NCI-H146 (cell line): ENCODE data around the gene AIF1.

ENCODE experiments used
- DNase-seq: peaks from one replicate; lab custom pipeline; 2025; lab: John Stamatoyannopoulos, UW

The AIF1 gene

GRCh38 chr6:31663961-31664789 lies 49.1 kb downstream of the AIF1 start:
- no peak for DNase-seq

DNA sequence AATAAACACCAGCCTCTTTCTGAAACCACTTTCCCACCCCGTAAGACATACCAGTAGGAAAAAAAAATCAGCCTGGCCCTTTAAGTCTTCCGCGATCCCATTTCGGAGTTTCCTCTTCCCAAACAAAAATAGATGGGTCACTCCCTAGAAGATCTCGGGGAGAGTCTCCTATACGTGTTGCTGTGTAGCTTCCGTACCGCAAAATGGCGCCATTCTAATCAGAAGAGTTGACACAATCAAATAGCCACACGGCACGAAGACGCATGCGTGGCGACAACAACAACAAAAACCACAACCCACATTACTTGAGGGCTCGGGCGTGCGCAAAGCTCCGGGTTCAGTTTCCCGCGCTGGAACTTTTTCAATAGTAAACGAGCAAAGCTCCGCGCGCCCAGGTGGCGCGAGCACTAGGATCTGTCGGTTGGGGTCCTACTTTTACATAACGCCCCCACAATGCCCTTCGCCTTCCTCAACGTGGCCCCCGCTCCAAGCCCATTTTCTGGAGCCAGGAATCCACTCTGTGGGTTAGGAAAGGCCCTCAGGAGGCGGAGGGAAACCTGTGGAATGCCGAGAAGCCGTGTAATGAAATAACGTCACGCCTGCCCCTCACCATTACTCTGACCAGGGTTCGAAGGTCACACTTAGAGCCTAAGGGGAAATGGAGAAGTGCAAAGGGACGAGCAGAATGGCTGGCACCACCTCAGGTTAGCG lies 49.9 kb downstream of the AIF1 start, which contains the start of gene GPANK1:
Gene GPANK1, minus strand, starts transcription at position 208 of the 711 bp plus-strand sequence. CDS start 519 bp downstream, outside the sequence.
- DNase-seq, result peak; percentile 89

DNA sequence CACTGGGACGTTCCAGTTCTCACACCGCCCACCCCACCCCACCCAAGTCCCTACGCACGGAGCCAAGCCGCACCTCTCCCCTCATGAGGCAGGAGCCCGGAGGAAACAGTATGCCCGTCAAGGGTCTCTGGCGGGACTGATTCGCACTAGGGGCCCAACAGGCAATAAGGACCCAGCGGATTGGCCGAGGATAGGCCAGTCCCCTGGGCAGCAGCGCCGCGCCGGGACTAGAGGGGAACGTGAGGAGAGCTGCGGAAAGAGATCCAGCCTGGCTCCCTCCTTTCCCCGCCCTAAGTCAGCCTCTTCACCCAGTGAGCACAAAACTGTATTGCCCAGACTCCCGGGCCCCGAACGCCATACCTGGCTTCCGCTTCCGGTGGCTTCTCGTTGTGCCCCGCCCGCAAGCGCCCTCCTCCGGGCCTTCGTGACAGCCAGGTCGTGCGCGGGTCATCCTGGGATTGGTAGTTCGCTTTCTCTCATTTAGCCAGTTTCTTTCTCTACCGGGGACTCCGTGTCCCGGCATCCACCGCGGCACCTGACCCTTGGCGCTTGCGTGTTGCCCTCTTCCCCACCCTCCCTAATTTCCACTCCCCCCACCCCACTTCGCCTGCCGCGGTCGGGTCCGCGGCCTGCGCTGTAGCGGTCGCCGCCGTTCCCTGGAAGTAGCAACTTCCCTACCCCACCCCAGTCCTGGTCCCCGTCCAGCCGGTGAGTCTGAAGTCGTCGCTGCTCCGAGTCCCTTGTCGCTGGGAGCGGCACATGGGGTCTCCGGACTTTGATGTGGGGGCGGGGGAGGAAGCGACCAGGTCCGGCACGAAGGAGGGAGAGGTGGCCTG lies 50.7 kb downstream of the AIF1 start, which contains the start of gene CSNK2B:
Gene CSNK2B, plus strand, starts transcription at position 580 of the 836 bp plus-strand sequence. CDS start 752 bp downstream, outside the sequence.
- peak; percentile 98 for DNase-seq

GRCh38 chr6:31666337-31666965 lies 51.4 kb downstream of the AIF1 start:
- DNase-seq, result no peak
